Lower leg skin (tissue), 3 donors: ENCODE measurements around the gene MYO7A.

Experiments used
- CTCF ChIP-seq, 3 donors: fragments of 450-650 bp; IDR thresholded peaks; one replicate each; pipeline ENCODE4 v1.5.1; 2016; ENCODE audit warnings: antibody characterized with exemption in 3 of 3, mild to moderate bottlenecking in 3 of 3, moderate library complexity in 2 of 3
- POLR2A ChIP-seq, 2 donors: fragments of 450-650 bp; IDR thresholded peaks; one replicate each; pipeline ENCODE4 v1.6.1; 2016 to 2017; ENCODE audit warnings: antibody characterized with exemption in 2 of 2, mild to moderate bottlenecking in 1 of 2, moderate library complexity in 1 of 2

- TF ChIP-seq CTCF (IDR thresholded peaks at IDR 0.05) = no peak
- no peak for TF ChIP-seq POLR2A (IDR thresholded peaks at IDR 0.05)
These were observed 46.5 kb downstream of the MYO7A start for GRCh38 chr11:77174559-77174958.
